ENCODE measurements around the gene KRT6B. TPM values are rescaled to one million over a fixed set of nuclear protein-coding genes. Genes with fewer than 3 reads are reported as not detected.

KRT6B gene
- total RNA-seq, 6 experiments from 2014 or later: 0.13 TPM; not detected in 5

DNA sequence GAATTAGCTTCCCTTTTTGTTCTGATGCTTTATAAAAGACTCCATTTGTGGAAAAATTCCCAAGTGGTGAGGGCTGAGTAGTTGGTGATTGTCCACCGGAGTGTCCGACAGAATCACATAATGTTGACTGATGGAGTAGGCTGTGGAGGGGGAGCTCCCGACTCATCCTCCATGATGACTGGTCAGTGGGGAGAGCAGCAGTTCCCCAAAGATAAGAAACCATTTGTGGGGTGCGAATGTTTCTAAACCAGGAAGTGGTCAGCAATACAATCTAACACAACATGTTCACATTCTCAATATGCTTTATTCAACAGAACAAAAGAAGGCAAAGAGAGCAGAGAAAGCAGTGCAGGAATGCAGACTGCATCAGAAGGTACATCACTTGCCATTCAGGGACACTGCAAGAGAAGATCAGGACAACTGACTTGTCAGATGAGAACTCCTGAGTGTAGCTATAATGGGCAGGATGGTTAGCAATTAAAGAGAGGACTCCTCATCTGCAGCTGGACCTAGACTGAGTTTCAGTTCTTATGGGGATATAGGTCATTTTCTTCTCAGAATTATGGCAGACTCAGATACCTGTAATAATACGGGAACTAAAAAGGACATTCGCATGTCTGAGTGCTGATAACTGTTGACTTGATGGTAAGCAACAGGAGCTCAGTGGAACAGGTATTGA lies 5.4 kb downstream of the KRT6B start:
- Histone ChIP-seq H3K9me3 (no peaks in the 10 kb centered on the region), H3K36me3 (no peaks in the 10 kb centered on the region), H3K4me1 (no peaks in the 10 kb centered on the region), H3K27me3 (no peaks in the 10 kb centered on the region), H3K27ac (no peak overlapping the region), H3K4me3 (no peak overlapping the region)
- WGBS (ENCODE audit: insufficient coverage, low coverage, low lambda C conversion rate, missing lambda C conversion rate): 61% methylated on average over 6 of the region's 6 CpGs
- intact Hi-C loops (cut with DNase I): no loop called here
- DNase-seq (no peak), ATAC-seq (no peak)
- TF ChIP-seq POLR2A (IDR thresholded peaks at IDR 0.05): no peak
- TF ChIP-seq, protein P1, sequence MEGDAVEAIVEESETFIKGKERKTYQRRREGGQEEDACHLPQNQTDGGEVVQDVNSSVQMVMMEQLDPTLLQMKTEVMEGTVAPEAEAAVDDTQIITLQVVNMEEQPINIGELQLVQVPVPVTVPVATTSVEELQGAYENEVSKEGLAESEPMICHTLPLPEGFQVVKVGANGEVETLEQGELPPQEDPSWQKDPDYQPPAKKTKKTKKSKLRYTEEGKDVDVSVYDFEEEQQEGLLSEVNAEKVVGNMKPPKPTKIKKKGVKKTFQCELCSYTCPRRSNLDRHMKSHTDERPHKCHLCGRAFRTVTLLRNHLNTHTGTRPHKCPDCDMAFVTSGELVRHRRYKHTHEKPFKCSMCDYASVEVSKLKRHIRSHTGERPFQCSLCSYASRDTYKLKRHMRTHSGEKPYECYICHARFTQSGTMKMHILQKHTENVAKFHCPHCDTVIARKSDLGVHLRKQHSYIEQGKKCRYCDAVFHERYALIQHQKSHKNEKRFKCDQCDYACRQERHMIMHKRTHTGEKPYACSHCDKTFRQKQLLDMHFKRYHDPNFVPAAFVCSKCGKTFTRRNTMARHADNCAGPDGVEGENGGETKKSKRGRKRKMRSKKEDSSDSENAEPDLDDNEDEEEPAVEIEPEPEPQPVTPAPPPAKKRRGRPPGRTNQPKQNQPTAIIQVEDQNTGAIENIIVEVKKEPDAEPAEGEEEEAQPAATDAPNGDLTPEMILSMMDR (IDR thresholded peaks at IDR 0.05): no peak

DNA sequence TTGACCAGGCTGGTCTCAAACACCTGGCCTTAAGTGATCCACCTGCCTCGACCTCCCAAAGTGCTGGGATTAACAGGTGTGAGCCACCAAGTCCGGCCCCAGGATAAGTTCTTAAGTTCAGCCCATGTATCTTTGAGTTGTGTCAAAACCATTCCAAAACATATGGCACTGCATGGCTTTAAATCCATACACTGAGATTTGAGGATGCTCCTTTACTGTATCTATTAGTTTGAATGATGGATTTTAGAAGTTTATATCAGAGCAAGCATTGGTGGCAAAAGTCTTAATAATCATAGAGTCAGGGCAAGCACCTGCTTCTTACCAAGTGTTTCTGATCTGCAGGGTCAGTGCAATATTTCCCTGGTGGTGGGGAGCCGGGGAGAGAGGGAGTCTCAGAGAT lies 6.1 kb downstream of the KRT6B start:
- no peak for DNase-seq
- no peak for ATAC-seq
- intact Hi-C loops (cut with DNase I): no loop called here
- 30% methylated on average over 2 of the region's 3 CpGs for WGBS (ENCODE audit: insufficient coverage, low coverage, low lambda C conversion rate, missing lambda C conversion rate)
- no peak for TF ChIP-seq POLR2A (IDR thresholded peaks at IDR 0.05)
- TF ChIP-seq, protein P1 (IDR thresholded peaks at IDR 0.05): no peak
- no peaks in the 10 kb centered on the region for H3K27me3 ChIP-seq
- no peak overlapping the region for H3K27ac ChIP-seq
- H3K9me3 ChIP-seq: no peaks in the 10 kb centered on the region
- H3K4me3 ChIP-seq: no peak overlapping the region
- H3K4me1 ChIP-seq: no peaks in the 10 kb centered on the region
- no peaks in the 10 kb centered on the region for H3K36me3 ChIP-seq

DNA sequence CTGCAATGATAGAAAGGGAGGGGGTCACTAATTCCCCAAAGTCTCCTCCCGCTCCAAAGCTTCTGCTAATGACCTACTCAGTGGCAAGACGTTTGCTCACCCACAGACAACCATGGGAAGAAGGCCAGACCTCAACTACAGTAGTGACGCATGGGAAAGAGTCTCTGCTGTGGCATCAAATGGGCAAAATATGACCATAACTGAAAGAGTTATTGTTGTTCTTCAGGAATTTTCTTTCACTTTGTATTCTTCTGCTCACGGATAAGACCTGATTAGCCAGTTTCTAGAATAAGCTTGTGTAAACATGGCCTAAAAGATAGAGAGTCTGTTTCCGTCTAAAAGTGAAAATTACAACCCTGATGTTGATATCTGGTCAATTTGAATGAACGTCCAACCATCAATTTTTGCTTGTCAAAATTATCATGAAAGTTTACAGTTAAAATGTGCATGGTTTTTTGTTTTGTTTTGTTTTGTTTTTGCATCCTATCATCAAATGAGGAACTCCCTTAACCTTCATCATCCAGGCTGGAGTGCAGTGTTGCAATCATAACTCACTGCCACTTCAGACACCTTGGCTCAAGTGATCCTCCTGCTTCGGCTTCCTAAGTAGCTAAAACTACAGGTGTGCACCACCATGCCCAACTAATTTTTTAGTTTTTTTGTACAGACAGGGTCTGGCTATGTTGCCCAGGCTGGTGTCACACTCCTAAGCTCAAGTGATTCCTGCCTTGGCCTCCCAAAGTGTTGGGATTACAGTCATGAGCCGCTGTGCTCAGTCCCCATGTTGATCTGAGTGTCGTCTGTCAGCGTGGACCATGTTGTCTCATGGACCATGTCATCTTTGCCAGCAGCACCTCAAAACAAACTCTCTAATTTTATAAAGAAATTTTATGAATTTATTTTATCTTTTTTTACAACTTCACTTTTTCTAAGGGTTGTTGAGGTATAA lies 7.0 kb downstream of the KRT6B start:
- no peaks in the 10 kb centered on the region for H3K4me1 ChIP-seq
- no peaks in the 10 kb centered on the region for H3K36me3 ChIP-seq
- no peak overlapping the region for H3K27ac ChIP-seq
- TF ChIP-seq, protein P1 (IDR thresholded peaks at IDR 0.05): no peak
- TF ChIP-seq POLR2A (IDR thresholded peaks at IDR 0.05): no peak
- H3K4me3 ChIP-seq: no peak overlapping the region
- no peaks in the 10 kb centered on the region for H3K9me3 ChIP-seq
- H3K27me3 ChIP-seq: no peaks in the 10 kb centered on the region
- DNase-seq (no peak), ATAC-seq (no peak)
- intact Hi-C loops (cut with DNase I): no loop called here
- 60% methylated on average over 9 of the region's 10 CpGs for WGBS (ENCODE audit: insufficient coverage, low coverage, low lambda C conversion rate, missing lambda C conversion rate)

DNA sequence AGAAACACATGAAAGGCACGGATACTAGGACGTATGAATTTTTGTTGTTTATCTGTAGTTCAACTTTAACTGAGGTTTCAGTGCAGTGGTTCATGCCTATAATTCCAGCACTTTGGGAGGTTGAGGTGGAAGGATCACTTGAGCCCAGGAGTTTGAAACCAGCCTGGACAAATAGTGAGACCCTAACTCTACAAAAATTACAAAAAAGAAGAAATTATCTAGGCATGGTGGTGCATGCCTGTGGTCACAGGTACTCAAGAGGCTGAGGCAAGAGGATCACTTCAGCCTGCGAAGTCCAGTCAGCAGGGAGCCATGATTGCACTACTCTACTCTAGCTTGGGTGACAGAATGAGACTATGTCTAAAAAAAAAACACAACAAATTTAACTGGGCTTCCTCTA lies 8.0 kb downstream of the KRT6B start:
- TF ChIP-seq, protein P1 (IDR thresholded peaks at IDR 0.05): no peak
- no peak for TF ChIP-seq POLR2A (IDR thresholded peaks at IDR 0.05)
- H3K4me3 ChIP-seq: no peak overlapping the region
- H3K4me1 ChIP-seq: no peaks in the 10 kb centered on the region
- ATAC-seq (no peak), DNase-seq (no peak)
- intact Hi-C loops (cut with DNase I): no loop called here
- 74% methylated on average over 3 of the region's 3 CpGs for WGBS (ENCODE audit: insufficient coverage, low coverage, low lambda C conversion rate, missing lambda C conversion rate)
- no peaks in the 10 kb centered on the region for H3K9me3 ChIP-seq
- no peak overlapping the region for H3K27ac ChIP-seq
- H3K36me3 ChIP-seq: no peaks in the 10 kb centered on the region
- no peaks in the 10 kb centered on the region for H3K27me3 ChIP-seq
